ENCODE data around the gene H6PD. TPM values are rescaled to one million over a fixed set of nuclear protein-coding genes. Genes with fewer than 3 reads are reported as not detected.
"Not testable (repeated sequence)": the region's sequence is repeated elsewhere in the genome, so short reads cannot be mapped to it uniquely, and the experiment has no call there.

The H6PD gene
- total and polyA plus RNA-seq, 7 donors: 5.8 to 56.8 (median 23.4) TPM

DNA sequence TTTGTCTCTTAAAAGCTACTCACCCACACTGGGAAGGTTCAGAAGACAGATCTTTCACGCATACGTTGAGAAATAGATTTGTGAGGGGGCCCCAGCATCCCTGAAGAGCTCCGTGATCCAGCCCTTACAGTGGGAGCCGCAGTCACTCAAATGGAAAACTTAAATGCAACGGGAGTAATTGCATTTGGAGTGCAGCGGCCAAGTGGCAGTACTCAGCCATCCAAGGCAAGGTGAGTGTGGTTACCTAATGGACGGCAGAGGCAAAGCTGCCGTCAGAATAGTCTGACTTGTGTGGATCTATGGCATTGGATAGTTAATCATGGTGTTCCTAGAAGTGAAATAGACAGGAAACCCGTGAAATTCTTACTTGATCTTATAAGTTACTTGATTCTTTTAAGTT is 63.3 kb downstream of the H6PD start:
- Histone ChIP-seq H3K9me3 (no peaks in the 10 kb centered on the region), H3K27me3 (ENCODE audit: insufficient read depth in 3 of 3, low read length in 2 of 3) (no peaks in the 10 kb centered on the region), H3K36me3 (ENCODE audit: insufficient read depth in 1 of 2, low read depth in 1 of 2) (peaks cover 0 to 3% of the 10 kb centered on the region in 2 donors), H3K4me1 (peaks cover 60% of the 10 kb centered on the region), H3K4me3 (no peak overlapping the region), H3K27ac (no peak overlapping the region)
- TF ChIP-seq, protein P1, sequence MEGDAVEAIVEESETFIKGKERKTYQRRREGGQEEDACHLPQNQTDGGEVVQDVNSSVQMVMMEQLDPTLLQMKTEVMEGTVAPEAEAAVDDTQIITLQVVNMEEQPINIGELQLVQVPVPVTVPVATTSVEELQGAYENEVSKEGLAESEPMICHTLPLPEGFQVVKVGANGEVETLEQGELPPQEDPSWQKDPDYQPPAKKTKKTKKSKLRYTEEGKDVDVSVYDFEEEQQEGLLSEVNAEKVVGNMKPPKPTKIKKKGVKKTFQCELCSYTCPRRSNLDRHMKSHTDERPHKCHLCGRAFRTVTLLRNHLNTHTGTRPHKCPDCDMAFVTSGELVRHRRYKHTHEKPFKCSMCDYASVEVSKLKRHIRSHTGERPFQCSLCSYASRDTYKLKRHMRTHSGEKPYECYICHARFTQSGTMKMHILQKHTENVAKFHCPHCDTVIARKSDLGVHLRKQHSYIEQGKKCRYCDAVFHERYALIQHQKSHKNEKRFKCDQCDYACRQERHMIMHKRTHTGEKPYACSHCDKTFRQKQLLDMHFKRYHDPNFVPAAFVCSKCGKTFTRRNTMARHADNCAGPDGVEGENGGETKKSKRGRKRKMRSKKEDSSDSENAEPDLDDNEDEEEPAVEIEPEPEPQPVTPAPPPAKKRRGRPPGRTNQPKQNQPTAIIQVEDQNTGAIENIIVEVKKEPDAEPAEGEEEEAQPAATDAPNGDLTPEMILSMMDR (IDR thresholded peaks at IDR 0.05): no peak
- DNase-seq (no peak), ATAC-seq (no peak)
- intact Hi-C loops (cut with DNase I): no loop called here
- 60 to 92% (median 80%) methylated on average over 9 of the region's 9 CpGs for WGBS, 3 donors

DNA sequence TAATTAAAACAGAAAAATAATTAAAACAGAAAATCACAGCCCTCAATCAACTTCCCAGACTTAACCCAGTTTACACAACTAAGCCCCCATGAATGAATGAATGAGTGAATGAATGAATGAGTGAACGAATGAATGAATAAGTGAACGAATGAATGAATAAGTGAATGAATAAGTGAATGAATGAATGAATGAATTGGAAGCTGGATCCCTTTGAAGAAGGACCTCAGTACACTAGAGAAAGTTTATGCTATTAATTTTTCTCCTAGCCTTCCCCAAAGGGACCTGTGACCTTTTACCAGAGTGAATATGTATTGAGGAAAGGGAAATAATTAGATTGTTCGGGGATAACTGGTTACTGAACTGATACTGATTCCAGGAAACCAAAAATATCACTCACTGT is 63.7 kb downstream of the H6PD start:
- WGBS, 3 donors: 0 to 73% (median 65%) methylated on average over 3 of the region's 3 CpGs

DNA sequence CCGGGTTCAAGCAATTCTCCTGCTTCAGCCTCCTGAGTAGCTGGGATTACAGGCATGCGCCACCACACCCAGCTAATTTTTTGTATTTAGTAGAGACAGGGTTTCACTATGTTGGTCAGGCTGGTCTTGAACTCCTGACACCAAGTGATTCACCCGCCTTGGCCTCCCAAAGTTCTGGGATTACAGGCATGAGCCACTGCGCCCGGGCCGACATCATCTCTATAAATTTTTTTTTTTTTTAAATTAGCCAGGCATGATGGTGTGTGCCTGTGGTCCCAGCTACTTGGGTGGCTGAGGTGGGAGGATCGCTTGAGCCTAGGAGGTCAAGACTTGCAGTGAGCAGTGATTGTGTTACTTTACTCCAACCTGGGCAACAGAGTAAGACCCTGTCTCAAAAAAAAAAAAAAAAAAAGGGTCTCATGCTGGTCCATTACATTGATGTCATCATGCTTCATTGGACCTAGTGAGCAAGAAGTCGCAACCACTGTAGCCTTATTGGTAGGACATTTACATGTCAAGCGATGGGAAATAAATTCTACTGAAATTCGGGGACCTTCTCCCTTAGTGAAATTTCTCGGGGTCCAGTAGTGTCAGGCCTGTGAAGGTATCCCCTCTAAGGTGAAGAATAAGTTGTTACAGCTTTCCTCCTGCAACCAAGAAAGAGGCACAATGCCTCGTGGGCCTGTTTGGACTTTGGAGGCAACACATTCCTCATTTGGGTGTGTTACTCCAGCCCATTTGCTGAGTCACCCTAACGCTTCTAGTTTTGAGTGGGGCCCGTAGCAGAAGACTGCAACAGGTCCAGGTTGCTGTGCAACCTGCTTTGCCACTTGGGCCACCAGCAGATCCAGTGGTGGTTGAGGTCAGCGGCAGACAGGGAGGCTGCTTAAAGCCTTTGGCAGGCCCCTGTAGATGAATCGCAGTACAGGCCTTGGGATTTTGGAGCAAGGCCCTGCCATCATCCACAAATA is 65.3 kb downstream of the H6PD start:
- not testable (repeated sequence) for H3K4me3 ChIP-seq; H3K9me3 ChIP-seq; H3K27me3 ChIP-seq (ENCODE audit: insufficient read depth in 3 of 3, low read length in 2 of 3); H3K36me3 ChIP-seq (ENCODE audit: insufficient read depth in 1 of 2, low read depth in 1 of 2)
- peak overlapping the region; percentile 21 for H3K27ac ChIP-seq
- ATAC-seq (peak in 2 of 4 donors; percentile 18 to 22), DNase-seq (peak in 1 of 2 donors; percentile 55)
- intact Hi-C loops (cut with DNase I): loop anchor here in 1 of 2 donors (5.0 kb wide), 1 partner anchor 67 kb away; no protein-coding TSS in a partner anchor
- H3K4me1 ChIP-seq: peaks cover 70% of the 10 kb centered on the region
- 84 to 88% (median 86%) methylated on average over 15 to 16 of the region's 16 CpGs for WGBS, 3 donors

More for the DNA sequence above, 63.7 kb downstream of the H6PD start:
- H3K9me3 ChIP-seq: no peaks in the 10 kb centered on the region
- H3K4me3 ChIP-seq: no peak overlapping the region
- no peak overlapping the region for H3K27ac ChIP-seq
- ATAC-seq (no peak), DNase-seq (no peak)
- H3K4me1 ChIP-seq: peaks cover 64% of the 10 kb centered on the region
- peaks cover 0 to 3% of the 10 kb centered on the region in 2 donors for H3K36me3 ChIP-seq (ENCODE audit: insufficient read depth in 1 of 2, low read depth in 1 of 2)
- H3K27me3 ChIP-seq (ENCODE audit: insufficient read depth in 3 of 3, low read length in 2 of 3): no peaks in the 10 kb centered on the region
- intact Hi-C loops (cut with DNase I): no loop called here
- TF ChIP-seq, protein P1 (IDR thresholded peaks at IDR 0.05): no peak

DNA sequence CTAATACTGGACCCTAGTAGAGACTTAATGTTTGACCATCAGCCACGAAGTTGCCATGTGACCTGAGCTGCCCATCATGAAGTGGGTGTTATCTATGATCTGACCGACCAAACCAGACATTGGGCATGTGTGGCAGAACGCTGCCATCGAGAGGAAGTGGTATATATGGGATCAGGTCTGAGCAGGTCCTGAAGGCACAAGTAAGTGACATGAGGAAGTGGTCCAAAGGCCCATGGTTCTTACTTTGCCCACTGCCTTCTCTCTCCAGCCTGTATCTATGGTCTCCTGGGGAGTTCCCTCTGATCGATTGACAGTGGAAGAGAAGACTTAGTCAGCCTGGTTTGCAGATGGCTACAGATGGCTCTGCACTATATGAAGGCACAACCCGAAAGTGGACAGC is 66.0 kb downstream of the H6PD start:
- WGBS, 3 donors: 80 to 83% (median 81%) methylated on average over 6 of the region's 6 CpGs
- Histone ChIP-seq H3K36me3 (ENCODE audit: insufficient read depth in 1 of 2, low read depth in 1 of 2) (peaks cover 0 to 8% of the 10 kb centered on the region in 2 donors), H3K4me3 (no peak overlapping the region), H3K27me3 (ENCODE audit: insufficient read depth in 3 of 3, low read length in 2 of 3) (no peaks in the 10 kb centered on the region), H3K4me1 (peaks cover 65% of the 10 kb centered on the region), H3K9me3 (no peaks in the 10 kb centered on the region), H3K27ac (peak overlapping the region; percentile 21)
- intact Hi-C loops (cut with DNase I): loop anchor here in 1 of 2 donors (5.0 kb wide), 1 partner anchor 67 kb away; no protein-coding TSS in a partner anchor
- TF ChIP-seq, protein P1 (IDR thresholded peaks at IDR 0.05): no peak
- ATAC-seq (no peak), DNase-seq (peak in 1 of 2 donors; percentile 23)
